Suprapubic skin (tissue), 4 donors: ENCODE data around the gene CST5. TPM values are rescaled to one million over a fixed set of nuclear protein-coding genes. Genes with fewer than 3 reads are reported as not detected.

Experiments used
- DNase-seq, 2 donors: peaks; one replicate each; pipeline ENCODE4 v3.0.0-alpha.2; 2019; ENCODE audit warnings: low spot score in 2 of 2
- H3K27ac ChIP-seq: fragments of 200-600 bp; sonication (generic); one replicate; pipeline ENCODE4 v1.5.1; 2019
- H3K27me3 ChIP-seq: fragments of 200-600 bp; sonication (generic); one replicate; pipeline ENCODE4 v1.5.1; 2019
- H3K36me3 ChIP-seq: fragments of 200-600 bp; sonication (generic); one replicate; pipeline ENCODE4 v1.5.1; 2019
- H3K4me1 ChIP-seq: fragments of 200-600 bp; sonication (generic); one replicate; pipeline ENCODE4 v1.5.1; 2019
- H3K4me3 ChIP-seq: fragments of 200-600 bp; sonication (generic); one replicate; pipeline ENCODE4 v1.5.1; 2019; ENCODE audit warnings: mild to moderate bottlenecking
- H3K9me3 ChIP-seq: fragments of 200-600 bp; sonication (generic); one replicate; pipeline ENCODE4 v1.5.1; 2019
- CTCF ChIP-seq, 2 donors: fragments of 200-600 bp in 1 of 2; fragments of 450-650 bp in 1 of 2; sonication (generic) in 1 of 2; IDR thresholded peaks; one replicate each; pipeline ENCODE4 v1.5.1; 2016 to 2019; ENCODE audit warnings: antibody characterized with exemption in 2 of 2, mild to moderate bottlenecking in 1 of 2, moderate library complexity in 1 of 2
- EP300 ChIP-seq: sonication (generic); formaldehyde crosslinking; IDR thresholded peaks from one replicate; pipeline ENCODE4 v1.6.1; 2017; ENCODE audit warnings: antibody characterized with exemption
- POLR2A ChIP-seq, 2 donors: fragments of 450-650 bp; IDR thresholded peaks; one replicate each; pipeline ENCODE4 v1.6.1; 2017; ENCODE audit warnings: antibody characterized with exemption in 2 of 2, mild to moderate bottlenecking in 2 of 2, moderate library complexity in 2 of 2
- POLR2AphosphoS5 ChIP-seq, 3 donors: sonication (generic); formaldehyde crosslinking; IDR thresholded peaks; one replicate each; pipeline ENCODE4 v1.6.1; 2017; ENCODE audit warnings: antibody characterized with exemption in 3 of 3
- WGBS: methylation state at CpG from one replicate; pipeline ENCODE4 v1.1.5; 2018; 5-methylcytosine and 5-hydroxymethylcytosine counted together
- total RNA-seq, 4 donors: library from RNA; depleted of rRNA; stranded (reverse); fragments of >200 nt; gene quantifications; one replicate each; pipeline ENCODE4 v1.1.0, GENCODE V29; 2016

Gene CST5
- total RNA-seq, 4 donors from 2014 or later, result not detected

GRCh38 chr20:23887856-23888255, 8.3 kb upstream of the CST5 start:
- H3K36me3 ChIP-seq, result no peaks in the 10 kb centered on the region
- no peak for DNase-seq
- H3K27ac ChIP-seq, result no peak overlapping the region
- 78% methylated on average over 2 of the region's 2 CpGs for WGBS
- H3K27me3 ChIP-seq, result peaks cover 6% of the 10 kb centered on the region
- H3K4me3 ChIP-seq, result no peak overlapping the region
- H3K4me1 ChIP-seq, result no peaks in the 10 kb centered on the region
- no peaks in the 10 kb centered on the region for H3K9me3 ChIP-seq
- no peak for TF ChIP-seq EP300
- TF ChIP-seq POLR2A (IDR thresholded peaks at IDR 0.05), result no peak
- TF ChIP-seq POLR2AphosphoS5 (IDR thresholded peaks at IDR 0.05), result no peak
- TF ChIP-seq CTCF (IDR thresholded peaks at IDR 0.05), result no peak

- Histone ChIP-seq H3K4me1 (no peaks in the 10 kb centered on the region), H3K4me3 (no peak overlapping the region), H3K36me3 (no peaks in the 10 kb centered on the region), H3K27ac (no peak overlapping the region), H3K27me3 (peaks cover 1% of the 10 kb centered on the region), H3K9me3 (no peaks in the 10 kb centered on the region)
- 96% methylated on average over 5 of the region's 5 CpGs for WGBS
- no peak for DNase-seq
- TF ChIP-seq POLR2AphosphoS5 (IDR thresholded peaks at IDR 0.05) (no peak), POLR2A (IDR thresholded peaks at IDR 0.05) (no peak), EP300 (no peak), CTCF (IDR thresholded peaks at IDR 0.05) (no peak)
These were observed 5.2 kb upstream of the CST5 start for GRCh38 chr20:23884771-23885162.

- DNase-seq, result no peak
- Histone ChIP-seq H3K27me3 (no peaks in the 10 kb centered on the region), H3K4me3 (no peak overlapping the region), H3K36me3 (no peaks in the 10 kb centered on the region), H3K4me1 (no peaks in the 10 kb centered on the region), H3K9me3 (no peaks in the 10 kb centered on the region), H3K27ac (no peak overlapping the region)
- 86% methylated on average over 5 of the region's 5 CpGs for WGBS
- no peak for TF ChIP-seq POLR2AphosphoS5 (IDR thresholded peaks at IDR 0.05)
- no peak for TF ChIP-seq EP300
These were observed 4.7 kb upstream of the CST5 start for GRCh38 chr20:23884136-23884770.

GRCh38 chr20:23881371-23881770, 1.8 kb upstream of the CST5 start:
- WGBS, result 48% methylated on average over 4 of the region's 6 CpGs
- Histone ChIP-seq H3K9me3 (no peaks in the 10 kb centered on the region), H3K27ac (no peak overlapping the region), H3K36me3 (no peaks in the 10 kb centered on the region), H3K4me3 (no peak overlapping the region), H3K27me3 (no peaks in the 10 kb centered on the region), H3K4me1 (no peaks in the 10 kb centered on the region)
- no peak for DNase-seq
- TF ChIP-seq CTCF (IDR thresholded peaks at IDR 0.05), result no peak

GRCh38 chr20:23880417-23880816, 869 bp upstream of the CST5 start:
- WGBS, result 31% methylated on average over 4 of the region's 4 CpGs
- TF ChIP-seq CTCF (IDR thresholded peaks at IDR 0.05), result no peak
- TF ChIP-seq EP300, result no peak
- no peak for TF ChIP-seq POLR2A (IDR thresholded peaks at IDR 0.05)
- TF ChIP-seq POLR2AphosphoS5 (IDR thresholded peaks at IDR 0.05), result no peak
- H3K27ac ChIP-seq, result no peak overlapping the region

GRCh38 chr20:23879811-23880374, 345 bp upstream of the CST5 start:
- no peaks in the 10 kb centered on the region for H3K36me3 ChIP-seq
- H3K27me3 ChIP-seq, result no peaks in the 10 kb centered on the region
- no peak overlapping the region for H3K27ac ChIP-seq
- TF ChIP-seq POLR2AphosphoS5 (IDR thresholded peaks at IDR 0.05), result no peak
- TF ChIP-seq EP300, result no peak
- no peak for TF ChIP-seq CTCF (IDR thresholded peaks at IDR 0.05)
- no peak for TF ChIP-seq POLR2A (IDR thresholded peaks at IDR 0.05)
- DNase-seq, result no peak
- 48% methylated on average over 8 of the region's 8 CpGs for WGBS
- H3K9me3 ChIP-seq, result no peaks in the 10 kb centered on the region
- no peaks in the 10 kb centered on the region for H3K4me1 ChIP-seq
- no peak overlapping the region for H3K4me3 ChIP-seq

More at GRCh38 chr20:23880417-23880816, 869 bp upstream of the CST5 start:
- no peak overlapping the region for H3K4me3 ChIP-seq
- no peaks in the 10 kb centered on the region for H3K36me3 ChIP-seq
- H3K9me3 ChIP-seq, result no peaks in the 10 kb centered on the region
- no peak for DNase-seq
- H3K27me3 ChIP-seq, result no peaks in the 10 kb centered on the region
- H3K4me1 ChIP-seq, result no peaks in the 10 kb centered on the region
